Common myeloid progenitor, CD34-positive (primary cell): ENCODE results near the gene PARD6B.

Source experiments
- CTCF ChIA-PET: fragments of 350-600 bp; sonication (Branson Sonifier 250); formaldehyde crosslinking; loops from one replicate; lab custom pipeline; 2021; ENCODE audit warnings: antibody characterized with exemption; lab: Charles Lee
- POLR2A ChIA-PET: fragments of 350-600 bp; sonication (Branson Sonifier 250); formaldehyde crosslinking; loops from one replicate; lab custom pipeline; 2021; ENCODE audit warnings: antibody characterized with exemption; lab: Charles Lee
- DNase-seq, 3 donors: peaks; one replicate each; pipeline versions ENCODE4 v3.0.0 to v3.0.0-alpha.2; 2013
- H3K27ac ChIP-seq, 2 experiments: 1 replicate in 1 of 2; 2 replicates in 1 of 2; pipeline ENCODE4 v1.7.0; 2013; ENCODE audit warnings: inconsistent platforms in 2 of 2, low read length in 2 of 2, mild to moderate bottlenecking in 2 of 2, low read depth in 1 of 2, moderate library complexity in 1 of 2; ENCODE audit not compliant: severe bottlenecking in 2 of 2, insufficient read depth in 1 of 2, poor library complexity in 1 of 2
- H3K27me3 ChIP-seq, 5 experiments: replicated peaks in 2 of 5; 1 replicate in 3 of 5; 2 replicates in 2 of 5; pipeline versions ENCODE4 v1.6.1 to v1.7.0; 2013; ENCODE audit warnings: low read length in 4 of 5, mild to moderate bottlenecking in 2 of 5, moderate library complexity in 2 of 5, inconsistent platforms in 1 of 5; ENCODE audit not compliant: insufficient read depth in 5 of 5, control insufficient read depth in 4 of 5
- H3K36me3 ChIP-seq, 4 experiments: 1 replicate in 2 of 4; 2 replicates in 2 of 4; pipeline versions ENCODE4 v1.6.1 to v1.7.0; 2013; ENCODE audit warnings: low read length in 3 of 4, control low read depth in 1 of 4, mild to moderate bottlenecking in 1 of 4; ENCODE audit not compliant: control insufficient read depth in 4 of 4, insufficient read depth in 4 of 4
- H3K4me1 ChIP-seq, 4 experiments: 1 replicate in 3 of 4; 2 replicates in 1 of 4; pipeline versions ENCODE4 v1.6.1 to v1.7.1; 2013; ENCODE audit warnings: low read length in 3 of 4, mild to moderate bottlenecking in 3 of 4, control low read depth in 1 of 4, inconsistent platforms in 1 of 4, moderate library complexity in 1 of 4; ENCODE audit not compliant: control insufficient read depth in 4 of 4, insufficient read depth in 4 of 4; ENCODE audit errors: control extremely low read depth in 1 of 4
- H3K4me3 ChIP-seq, 7 experiments: 1 replicate in 4 of 7; 2 replicates in 3 of 7; pipeline versions ENCODE4 v1.5.1 to v1.7.0; 2013; ENCODE audit warnings: mild to moderate bottlenecking in 7 of 7, low read length in 6 of 7, moderate library complexity in 6 of 7, inconsistent platforms in 2 of 7, low read depth in 2 of 7, control low read depth in 1 of 7; ENCODE audit not compliant: insufficient read depth in 4 of 7, control insufficient read depth in 1 of 7; ENCODE audit errors: extremely low read depth in 1 of 7
- H3K9me3 ChIP-seq, 5 experiments: 1 replicate in 4 of 5; 2 replicates in 1 of 5; pipeline versions ENCODE4 v1.6.1 to v1.7.1; 2013; ENCODE audit warnings: low read length in 4 of 5, mild to moderate bottlenecking in 2 of 5, inconsistent platforms in 1 of 5, low read depth in 1 of 5, moderate library complexity in 1 of 5; ENCODE audit not compliant: control insufficient read depth in 4 of 5, insufficient read depth in 2 of 5; ENCODE audit errors: control extremely low read depth in 1 of 5
- WGBS: methylation state at CpG from one replicate; pipeline ENCODE4 v1.1.5; 2013; ENCODE audit not compliant: insufficient coverage; 5-methylcytosine and 5-hydroxymethylcytosine counted together

The PARD6B gene

GRCh38 chr20:50746138-50746940 is 15.0 kb downstream of the PARD6B start:
- WGBS: 100% methylated on average over 1 of the region's 3 CpGs
- Histone ChIP-seq H3K27me3 (no peaks in the 10 kb centered on the region), H3K4me3 (no peak overlapping the region), H3K27ac (no peak overlapping the region), H3K36me3 (peaks cover 0 to 13% (median 9%) of the 10 kb centered on the region in 4 experiments), H3K9me3 (no peaks in the 10 kb centered on the region), H3K4me1 (peaks cover 0 to 4% (median 3%) of the 10 kb centered on the region in 4 experiments)
- no peak for DNase-seq
- ChIA-PET POLR2A (no interaction called here), CTCF (interaction anchor here (1.1 to 1.8 kb wide), 3 partner anchors 9 to 121 kb away, joined by 3 to 5 read pairs (median 5); partner anchors contain the start of gene PARD6B)

GRCh38 chr20:50747275-50747674 is 15.9 kb downstream of the PARD6B start:
- ChIA-PET POLR2A (no interaction called here), CTCF (interaction anchor here (1.4 to 1.8 kb wide), 2 partner anchors 16 to 121 kb away, joined by 4 to 5 read pairs; partner anchors contain the start of gene PARD6B)
- Histone ChIP-seq H3K4me1 (peaks cover 0 to 4% (median 3%) of the 10 kb centered on the region in 4 experiments), H3K27ac (peak overlapping the region in 1 of 2 experiments; percentile 71), H3K4me3 (peak overlapping the region in 2 of 7 experiments; percentile 37 to 57), H3K27me3 (no peaks in the 10 kb centered on the region), H3K36me3 (peaks cover 0 to 13% (median 9%) of the 10 kb centered on the region in 4 experiments), H3K9me3 (no peaks in the 10 kb centered on the region)
- 100% methylated on average over 2 of the region's 2 CpGs for WGBS
- DNase-seq: no peak

- no peak for DNase-seq
- CTCF ChIA-PET: interaction anchor here (1.0 to 2.6 kb wide), 17 partner anchors 11 to 124 kb away, joined by 3 to 17 read pairs (median 6); partner anchors contain the start of gene BCAS4
- Histone ChIP-seq H3K27ac (no peak overlapping the region), H3K27me3 (no peaks in the 10 kb centered on the region), H3K36me3 (peaks cover 0 to 13% (median 9%) of the 10 kb centered on the region in 4 experiments), H3K4me3 (no peak overlapping the region), H3K9me3 (no peaks in the 10 kb centered on the region), H3K4me1 (peaks cover 0 to 4% (median 3%) of the 10 kb centered on the region in 4 experiments)
- POLR2A ChIA-PET: no interaction called here
- WGBS: 98% methylated on average over 5 of the region's 8 CpGs
Measured at GRCh38 chr20:50750145-50750671, 18.8 kb downstream of the PARD6B start.

GRCh38 chr20:50753152-50753551 is 21.8 kb downstream of the PARD6B start:
- peaks cover 0 to 12% (median 8%) of the 10 kb centered on the region in 4 experiments for H3K36me3 ChIP-seq
- H3K9me3 ChIP-seq: no peaks in the 10 kb centered on the region
- CTCF ChIA-PET: interaction anchor here (1.0 to 1.7 kb wide), 3 partner anchors 13 to 41 kb away, joined by 3 to 5 read pairs (median 5); partner anchors contain the start of gene BCAS4
- no peak overlapping the region for H3K4me3 ChIP-seq
- WGBS: no CpG with 5 or more reads among the region's 3 CpGs
- DNase-seq: no peak
- POLR2A ChIA-PET: no interaction called here
- no peaks in the 10 kb centered on the region for H3K4me1 ChIP-seq
- no peaks in the 10 kb centered on the region for H3K27me3 ChIP-seq
- no peak overlapping the region for H3K27ac ChIP-seq

GRCh38 chr20:50754420-50754819 is 23.0 kb downstream of the PARD6B start:
- ChIA-PET CTCF (interaction anchor here (1.0 to 1.7 kb wide), 2 partner anchors 12 to 34 kb away, joined by 5 read pairs; no protein-coding TSS in a partner anchor), POLR2A (no interaction called here)
- Histone ChIP-seq H3K36me3 (peaks cover 0 to 10% (median 6%) of the 10 kb centered on the region in 4 experiments), H3K9me3 (no peaks in the 10 kb centered on the region), H3K4me1 (no peaks in the 10 kb centered on the region), H3K27me3 (no peaks in the 10 kb centered on the region), H3K4me3 (no peak overlapping the region), H3K27ac (no peak overlapping the region)
- DNase-seq: no peak
- WGBS: 100% methylated on average over 4 of the region's 4 CpGs

GRCh38 chr20:50756447-50756846 is 25.1 kb downstream of the PARD6B start:
- DNase-seq: no peak
- Histone ChIP-seq H3K36me3 (no peaks in the 10 kb centered on the region), H3K27me3 (no peaks in the 10 kb centered on the region), H3K9me3 (no peaks in the 10 kb centered on the region), H3K4me1 (no peaks in the 10 kb centered on the region), H3K4me3 (no peak overlapping the region), H3K27ac (no peak overlapping the region)
- ChIA-PET POLR2A (no interaction called here), CTCF (interaction anchor here (0.7 to 1.5 kb wide), 4 partner anchors 11 to 42 kb away, joined by 3 to 5 read pairs (median 4); no protein-coding TSS in a partner anchor)
- WGBS: 100% methylated on average over 1 of the region's 2 CpGs
